WI38 (cell line): Measurements from ENCODE around the gene AK5.

Experiments
- H3K4me3 ChIP-seq: 2 replicates; pipeline ENCODE4 v1.5.1; 2011; ENCODE audit warnings: low read depth, mild to moderate bottlenecking, control low read depth, low read length
- TF ChIP-seq, protein P1 (sequence below): IDR thresholded peaks from 2 replicates; pipeline ENCODE4 v1.5.1; 2012; ENCODE audit warnings: low read depth, mild to moderate bottlenecking, control low read depth, low read length

AK5 gene

DNA sequence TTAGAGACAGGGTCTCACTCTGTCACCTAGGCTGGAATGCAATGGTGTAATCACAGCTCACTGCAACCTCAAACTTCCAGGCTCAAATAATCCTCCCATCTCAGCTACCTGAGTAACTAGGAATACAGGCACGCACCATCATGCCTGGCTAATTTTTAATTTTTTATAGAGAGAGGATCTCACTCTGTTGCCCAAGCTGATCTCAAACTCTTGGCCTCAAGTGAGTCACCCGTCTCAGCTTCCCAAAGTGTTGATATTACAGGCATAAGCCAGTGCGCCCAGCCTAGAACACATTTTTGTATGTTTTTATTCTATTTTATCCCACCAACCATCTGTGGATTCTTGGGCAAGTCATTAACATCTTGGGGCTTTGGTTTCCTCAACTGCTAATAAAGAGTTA lies 100.5 kb downstream of the AK5 start:
- no peak overlapping the region for H3K4me3 ChIP-seq
- TF ChIP-seq, protein P1, sequence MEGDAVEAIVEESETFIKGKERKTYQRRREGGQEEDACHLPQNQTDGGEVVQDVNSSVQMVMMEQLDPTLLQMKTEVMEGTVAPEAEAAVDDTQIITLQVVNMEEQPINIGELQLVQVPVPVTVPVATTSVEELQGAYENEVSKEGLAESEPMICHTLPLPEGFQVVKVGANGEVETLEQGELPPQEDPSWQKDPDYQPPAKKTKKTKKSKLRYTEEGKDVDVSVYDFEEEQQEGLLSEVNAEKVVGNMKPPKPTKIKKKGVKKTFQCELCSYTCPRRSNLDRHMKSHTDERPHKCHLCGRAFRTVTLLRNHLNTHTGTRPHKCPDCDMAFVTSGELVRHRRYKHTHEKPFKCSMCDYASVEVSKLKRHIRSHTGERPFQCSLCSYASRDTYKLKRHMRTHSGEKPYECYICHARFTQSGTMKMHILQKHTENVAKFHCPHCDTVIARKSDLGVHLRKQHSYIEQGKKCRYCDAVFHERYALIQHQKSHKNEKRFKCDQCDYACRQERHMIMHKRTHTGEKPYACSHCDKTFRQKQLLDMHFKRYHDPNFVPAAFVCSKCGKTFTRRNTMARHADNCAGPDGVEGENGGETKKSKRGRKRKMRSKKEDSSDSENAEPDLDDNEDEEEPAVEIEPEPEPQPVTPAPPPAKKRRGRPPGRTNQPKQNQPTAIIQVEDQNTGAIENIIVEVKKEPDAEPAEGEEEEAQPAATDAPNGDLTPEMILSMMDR = no peak

DNA sequence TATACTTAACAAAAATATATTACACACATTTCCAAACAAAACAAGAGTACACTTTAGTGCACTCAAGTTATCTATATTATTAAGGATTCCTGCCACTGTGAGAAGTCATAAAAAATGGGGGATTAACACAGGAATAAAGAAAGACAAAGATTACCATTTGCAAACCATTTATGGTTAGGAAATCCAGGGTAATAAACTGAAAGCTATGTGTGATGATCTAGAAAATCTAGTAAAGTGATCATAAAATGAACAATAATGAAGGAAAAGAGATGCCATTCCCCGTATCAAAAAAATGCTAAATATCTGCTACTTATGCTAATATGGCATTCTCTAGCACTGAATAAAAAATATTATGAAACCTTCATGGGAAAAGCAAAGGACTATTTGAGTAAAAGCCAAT lies 101.4 kb downstream of the AK5 start:
- H3K4me3 ChIP-seq = no peak overlapping the region
- TF ChIP-seq, protein P1 = no peak

DNA sequence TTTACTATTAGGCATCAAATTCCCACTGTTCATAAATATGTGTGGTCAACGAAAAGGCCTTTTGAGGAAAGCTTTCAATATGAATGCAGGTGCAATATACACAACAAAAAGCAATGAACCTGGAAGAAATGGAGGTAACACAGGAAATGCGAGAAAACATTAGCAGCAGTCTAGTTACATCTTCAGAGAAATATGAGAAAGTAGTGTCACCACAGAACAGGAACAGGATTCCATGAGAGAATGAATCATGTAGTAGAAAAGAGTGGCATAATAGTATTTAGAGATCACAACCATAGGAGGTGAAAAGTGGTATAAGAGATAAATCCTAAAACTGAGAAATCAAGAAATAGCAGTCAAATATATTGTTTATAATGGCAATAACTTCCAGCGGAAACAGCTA lies 103.7 kb downstream of the AK5 start:
- H3K4me3 ChIP-seq = no peak overlapping the region

DNA sequence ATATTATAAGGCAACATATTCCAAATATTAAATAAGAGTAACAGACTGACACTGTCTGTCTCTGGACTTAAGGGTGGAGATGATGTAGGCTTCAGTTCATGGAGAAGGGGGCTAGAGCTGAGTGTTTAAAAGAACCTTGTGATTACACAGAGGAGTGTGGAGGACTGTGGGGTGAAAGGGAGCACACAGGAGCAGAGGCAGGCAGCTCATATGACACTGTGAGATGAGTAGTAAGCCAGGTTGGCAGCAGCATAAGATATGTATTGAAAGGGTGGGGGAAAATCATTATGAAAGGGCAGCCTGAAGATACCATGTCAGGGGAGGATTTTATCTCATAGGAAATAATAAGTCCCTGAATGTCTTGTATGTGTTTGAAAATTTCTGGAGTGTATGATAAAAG lies 104.5 kb downstream of the AK5 start:
- TF ChIP-seq, protein P1 = no peak
- H3K4me3 ChIP-seq = no peak overlapping the region

More for the DNA sequence above, 103.7 kb downstream of the AK5 start:
- TF ChIP-seq, protein P1 = no peak

DNA sequence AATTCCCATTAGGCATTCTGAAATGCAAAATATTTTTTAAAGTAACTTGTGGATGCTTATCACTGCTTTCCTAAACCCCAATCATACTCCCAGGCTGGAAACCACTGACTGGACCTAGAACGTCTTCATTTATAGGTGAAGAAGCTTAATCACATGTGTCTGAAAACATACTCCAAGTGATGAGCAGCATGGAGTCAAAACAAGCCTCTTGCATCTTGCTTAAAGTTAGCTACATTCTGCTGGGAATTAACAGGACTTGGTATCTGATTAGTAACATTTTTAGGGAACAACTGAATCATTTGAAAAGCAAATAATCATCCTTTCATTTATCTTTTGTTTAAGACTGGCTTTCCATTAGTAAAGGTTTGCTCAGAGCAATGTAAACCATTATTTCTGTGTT lies 105.7 kb downstream of the AK5 start:
- TF ChIP-seq, protein P1 = no peak

DNA sequence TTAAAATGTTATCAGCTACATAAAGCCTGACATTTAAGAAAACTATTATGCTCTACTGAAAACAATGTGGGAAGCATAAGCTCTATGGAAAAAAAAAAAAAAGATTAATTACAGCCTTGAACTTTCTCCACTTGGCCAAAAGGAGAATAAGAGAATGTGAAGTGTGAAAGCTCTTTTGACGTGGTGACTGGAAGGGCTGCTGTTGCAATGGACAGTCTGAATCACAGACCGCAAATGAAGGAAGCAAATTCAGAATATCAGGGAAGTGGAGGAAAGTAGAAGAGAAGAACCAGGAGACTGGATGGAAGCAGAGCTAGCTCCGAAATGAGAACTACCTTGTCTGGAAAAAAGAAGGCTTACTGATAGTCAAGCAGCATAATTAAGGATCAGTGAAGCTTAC lies 106.8 kb downstream of the AK5 start:
- TF ChIP-seq, protein P1 = no peak
- no peak overlapping the region for H3K4me3 ChIP-seq

More for the DNA sequence above, 105.7 kb downstream of the AK5 start:
- H3K4me3 ChIP-seq = no peak overlapping the region

DNA sequence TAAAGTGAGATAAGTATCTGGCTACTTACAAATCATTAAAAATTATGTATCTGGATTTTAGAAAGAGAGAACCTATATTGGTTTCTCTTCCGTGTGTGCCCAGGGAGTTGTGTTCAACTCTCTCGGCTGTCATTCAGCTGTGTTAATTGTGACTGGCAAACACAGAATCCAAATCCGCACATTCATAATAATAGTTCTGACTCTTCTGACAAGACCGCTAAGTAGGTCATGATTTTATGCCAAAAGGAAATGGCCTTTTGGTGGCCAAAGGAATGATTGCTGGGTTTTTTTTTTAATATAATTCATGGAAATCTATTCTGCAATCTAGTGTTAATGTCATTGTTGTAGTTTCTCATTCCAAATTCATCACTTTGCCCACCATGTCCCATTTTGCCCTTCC lies 110.7 kb downstream of the AK5 start:
- TF ChIP-seq, protein P1 = no peak
- no peak overlapping the region for H3K4me3 ChIP-seq
